HepG2 (cell line): ENCODE results near the gene MLYCD.

Experiments used
- CHD2 ChIP-seq: IDR thresholded peaks from 2 replicates; pipeline ENCODE4 v1.6.1; 2011; ENCODE audit warnings: low read depth, low read length, improper control_type of control experiment
- TBX3 ChIP-seq: fragments of 450-650 bp; IDR thresholded peaks from 2 replicates; pipeline ENCODE4 v1.6.1; 2017; ENCODE audit warnings: antibody characterized with exemption, mild to moderate bottlenecking, inconsistent platforms, borderline replicate concordance

GRCh38 chr16:83959656-83960434, 60.9 kb downstream of the MLYCD start:
- TF ChIP-seq TBX3: no peak
- no peak for TF ChIP-seq CHD2
